CD1c-positive myeloid dendritic cell (primary cell): ENCODE data around the gene GSDME.
"Not testable (repeated sequence)": the region's sequence is repeated elsewhere in the genome, so short reads cannot be mapped to it uniquely, and the experiment has no call there.

Source experiments
- DNase-seq: peaks from one replicate; pipeline ENCODE4 v3.0.0-alpha.2; 2016; ENCODE audit errors: extremely low spot score

The GSDME gene

GRCh38 chr7:24757353-24758275 is at the start of gene GSDME:
TSS of gene GSDME (minus strand) at chr7:24757464. CDS start at chr7:24749774, 7,690 bp downstream.
- peak; percentile 24 for DNase-seq

GRCh38 chr7:24802300-24802699 is 45.0 kb upstream of the GSDME start:
- DNase-seq: no peak

GRCh38 chr7:24801883-24802282 is 44.6 kb upstream of the GSDME start:
- DNase-seq: no peak

GRCh38 chr7:24800667-24801066 is 43.4 kb upstream of the GSDME start:
- DNase-seq: no peak

GRCh38 chr7:24800073-24800472 is 42.8 kb upstream of the GSDME start:
- DNase-seq: no peak

DNA sequence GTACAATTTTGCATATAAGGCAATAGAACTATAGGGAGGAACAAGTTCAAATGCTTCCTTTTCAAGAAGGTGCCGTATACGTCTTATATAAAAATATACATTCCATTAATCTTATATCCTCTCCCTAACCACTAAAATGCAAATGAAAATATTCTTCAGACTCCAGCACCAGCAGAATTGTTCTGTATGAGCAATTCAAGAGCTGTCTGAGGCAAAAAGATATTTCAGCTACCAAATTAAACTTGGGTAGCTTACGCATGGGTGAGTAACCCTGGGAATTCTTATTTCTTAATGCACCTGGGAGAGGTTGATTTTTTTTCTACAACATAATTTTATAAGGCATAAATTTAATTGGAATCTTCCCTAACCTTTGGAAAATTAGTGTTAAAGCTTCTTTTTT is 42.2 kb upstream of the GSDME start:
- no peak for DNase-seq

DNA sequence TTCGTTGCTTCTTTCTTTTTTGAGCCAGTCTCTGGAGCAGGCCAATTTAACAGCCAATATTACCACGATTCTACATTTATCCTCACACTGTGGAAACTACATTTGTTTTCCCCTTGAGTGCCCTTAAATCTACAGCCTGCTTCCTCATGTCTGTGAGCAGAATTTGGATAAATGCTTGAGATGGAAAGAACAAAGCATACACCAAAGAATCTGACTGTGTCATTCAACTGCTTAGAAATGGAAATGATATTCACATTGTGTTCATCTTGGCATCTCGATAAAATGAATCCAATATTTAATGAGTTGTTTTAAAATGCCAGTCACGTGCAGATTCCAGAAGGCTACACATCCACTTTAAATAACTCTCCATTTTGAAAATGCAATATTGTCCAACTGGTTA is 41.0 kb upstream of the GSDME start:
- no peak for DNase-seq

GRCh38 chr7:24797270-24797669 is 40.0 kb upstream of the GSDME start:
- DNase-seq: no peak

GRCh38 chr7:24795407-24795767 is 38.1 kb upstream of the GSDME start:
- DNase-seq: no peak

GRCh38 chr7:24794751-24795406 is 37.6 kb upstream of the GSDME start:
- DNase-seq: not testable (repeated sequence)

- DNase-seq: no peak
Observed at GRCh38 chr7:24793982-24794648, 36.9 kb upstream of the GSDME start.

GRCh38 chr7:24788961-24789576 is 31.8 kb upstream of the GSDME start:
- no peak for DNase-seq

- DNase-seq: no peak
Observed at GRCh38 chr7:24788075-24788474, 30.8 kb upstream of the GSDME start.

- peak; percentile 91 for DNase-seq
Observed at GRCh38 chr7:24786941-24787340, 29.7 kb upstream of the GSDME start.

DNA sequence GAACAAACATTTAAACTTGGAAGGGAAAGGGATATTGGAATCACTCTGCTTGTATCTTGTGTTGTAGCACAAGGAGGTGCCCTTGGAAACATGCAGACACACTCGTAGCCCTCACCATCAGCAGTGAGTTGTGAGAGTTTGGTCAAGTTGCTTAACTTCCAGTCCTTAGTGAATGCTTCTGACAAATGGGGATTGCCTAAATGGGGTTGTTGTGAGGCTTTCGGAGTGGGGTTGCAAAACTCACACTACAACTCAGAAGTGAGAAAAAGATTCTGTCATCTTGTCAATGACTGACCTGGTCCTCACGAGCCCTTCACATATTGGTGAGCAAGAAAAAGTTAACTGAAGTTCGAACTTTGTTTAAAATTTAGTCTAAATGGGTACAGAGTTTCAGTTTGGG is 29.0 kb upstream of the GSDME start:
- peak; percentile 74 for DNase-seq

DNA sequence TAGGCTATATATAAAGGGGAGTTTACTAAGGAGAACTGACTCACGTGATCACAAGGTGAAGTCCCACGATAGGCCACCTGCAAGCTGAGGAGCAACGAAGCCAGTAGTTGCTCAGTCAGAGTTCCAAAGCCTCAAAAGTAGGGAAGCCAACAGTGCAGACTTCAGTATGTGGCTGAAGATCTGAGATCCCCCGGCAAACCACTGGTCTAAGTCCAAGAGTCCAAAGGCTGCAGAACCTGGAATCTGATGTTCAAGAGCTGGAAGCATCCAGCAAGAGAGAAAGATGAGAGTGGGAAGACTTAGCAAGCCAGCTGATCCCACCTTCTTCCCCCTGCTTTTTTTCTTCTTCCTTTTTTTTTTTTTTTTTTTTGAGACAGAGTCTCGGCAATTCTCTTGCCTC is 27.0 kb upstream of the GSDME start:
- no peak for DNase-seq

- DNase-seq: no peak
Observed at GRCh38 chr7:24783698-24784097, 26.4 kb upstream of the GSDME start.

DNA sequence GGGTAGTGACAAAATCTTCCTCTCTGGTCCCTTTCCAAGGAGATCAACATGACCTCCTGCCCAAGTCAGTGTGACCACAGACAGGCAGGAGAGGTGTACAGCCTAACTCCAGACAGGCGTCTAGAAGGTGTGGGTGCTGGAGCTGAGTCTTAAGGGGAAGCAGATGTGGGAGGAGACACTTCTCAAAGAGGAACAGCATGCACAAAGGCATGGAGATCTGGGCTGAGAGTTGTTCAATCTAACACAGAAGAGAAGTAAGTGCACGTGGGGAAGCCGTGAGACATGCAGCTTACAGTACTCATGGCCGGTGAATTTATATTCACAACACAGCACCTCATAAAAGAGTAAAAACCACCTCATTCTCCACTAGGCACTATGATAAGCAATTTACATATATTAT is 23.8 kb upstream of the GSDME start:
- peak; percentile 90 for DNase-seq

DNA sequence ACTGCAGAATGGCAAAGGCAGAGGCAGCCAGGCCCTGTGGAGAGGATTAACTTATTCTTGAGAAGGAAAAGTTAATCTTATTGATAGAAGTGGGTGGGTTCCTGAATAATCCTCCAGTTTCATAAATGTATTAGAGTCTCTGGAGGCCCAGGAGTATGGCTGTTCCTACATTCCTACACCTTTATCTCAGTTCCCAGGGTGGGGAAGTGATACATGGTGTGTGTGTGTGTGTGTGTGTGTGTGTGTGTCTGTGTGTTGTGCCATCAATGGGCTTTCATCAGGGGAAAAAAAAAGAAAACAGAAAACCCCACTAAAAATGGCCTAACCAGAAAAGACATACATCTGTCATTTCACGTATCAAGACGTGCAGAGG is 22.0 kb upstream of the GSDME start:
- no peak for DNase-seq

DNA sequence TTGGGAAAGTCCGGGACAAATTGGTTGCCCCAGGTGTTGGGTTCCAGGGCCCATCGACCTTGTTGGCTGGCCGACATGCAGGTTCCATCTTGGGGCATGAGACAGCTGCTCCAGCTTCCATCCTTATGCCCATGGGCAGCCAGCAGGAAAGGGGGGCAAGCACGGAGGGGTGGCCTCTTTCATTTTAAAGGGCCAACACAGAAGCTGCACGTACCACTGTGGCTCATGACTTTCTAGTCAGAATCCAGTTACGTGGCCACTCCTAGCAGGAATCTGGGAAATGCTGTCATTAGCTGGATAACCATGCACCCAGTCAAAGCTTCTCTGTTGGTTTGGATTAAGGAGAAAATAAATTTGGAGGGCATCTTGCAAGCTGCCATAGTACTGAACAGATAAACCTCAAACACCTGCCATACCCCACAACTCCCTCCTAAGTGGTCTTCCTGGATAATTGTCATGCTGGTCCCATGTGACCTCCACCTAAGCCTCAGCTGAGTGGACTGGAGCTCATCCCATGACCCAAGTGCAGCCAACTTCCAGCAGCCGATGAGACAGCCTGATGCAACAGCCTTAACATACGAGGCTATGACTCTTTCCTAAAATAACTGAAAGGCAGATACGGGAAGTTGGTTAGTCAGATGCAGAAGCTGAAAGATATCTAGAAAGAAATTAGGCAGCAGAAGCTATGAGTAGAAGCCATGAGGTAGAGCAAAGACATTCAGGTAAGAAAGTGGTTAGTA is 21.4 kb upstream of the GSDME start:
- peak; percentile 86 for DNase-seq

GRCh38 chr7:24777806-24778205 is 20.5 kb upstream of the GSDME start:
- no peak for DNase-seq

- DNase-seq: no peak
Observed at GRCh38 chr7:24773646-24774045, 16.4 kb upstream of the GSDME start.
